Measurements from ENCODE around the gene OR2W1.
A peak's percentile ranks its signal among the peaks of the same experiment; 100 is the strongest.

Gene OR2W1

GRCh38 chr6:29071831-29072723 lies 27.1 kb upstream of the OR2W1 start:
- no peak overlapping the region for H3K4me3 ChIP-seq (replicated peaks; ENCODE audit: low read depth, low read length)
- DNase-seq (ENCODE audit: low read depth) = peak; percentile 20
- TF ChIP-seq CTCF (IDR thresholded peaks at IDR 0.05; ENCODE audit: low read length, missing control alignments) = peak; percentile 61

GRCh38 chr6:29051680-29052079 lies 6.7 kb upstream of the OR2W1 start:
- no peak overlapping the region for H3K4me3 ChIP-seq (replicated peaks; ENCODE audit: low read depth, low read length)
- no peak for TF ChIP-seq CTCF (IDR thresholded peaks at IDR 0.05; ENCODE audit: low read length, missing control alignments)

GRCh38 chr6:29035951-29036350 lies 9.0 kb downstream of the OR2W1 start:
- no peak overlapping the region for H3K4me3 ChIP-seq (replicated peaks; ENCODE audit: low read depth, low read length)
- no peak for DNase-seq (ENCODE audit: low read depth)
- no peak for TF ChIP-seq CTCF (IDR thresholded peaks at IDR 0.05; ENCODE audit: low read length, missing control alignments)

More at GRCh38 chr6:29051680-29052079, 6.7 kb upstream of the OR2W1 start:
- DNase-seq (ENCODE audit: low read depth) = no peak

- no peak for DNase-seq (ENCODE audit: low read depth)
- no peak overlapping the region for H3K4me3 ChIP-seq (replicated peaks; ENCODE audit: low read depth, low read length)
- no peak for TF ChIP-seq CTCF (IDR thresholded peaks at IDR 0.05; ENCODE audit: low read length, missing control alignments)
Observed at GRCh38 chr6:29028821-29029220, 16.2 kb downstream of the OR2W1 start.

GRCh38 chr6:29025927-29026585 lies 18.9 kb downstream of the OR2W1 start:
- TF ChIP-seq CTCF (IDR thresholded peaks at IDR 0.05; ENCODE audit: low read length, missing control alignments) = no peak
- DNase-seq (ENCODE audit: low read depth) = no peak
- no peak overlapping the region for H3K4me3 ChIP-seq (replicated peaks; ENCODE audit: low read depth, low read length)

- no peak overlapping the region for H3K4me3 ChIP-seq (replicated peaks; ENCODE audit: low read depth, low read length)
- no peak for DNase-seq (ENCODE audit: low read depth)
- no peak for TF ChIP-seq CTCF (IDR thresholded peaks at IDR 0.05; ENCODE audit: low read length, missing control alignments)
Observed at GRCh38 chr6:29021434-29021833, 23.5 kb downstream of the OR2W1 start.
